Osteoblast (primary cell): ENCODE measurements around the gene CSMD2. TPM values are rescaled to one million over a fixed set of nuclear protein-coding genes. Genes with fewer than 3 reads are reported as not detected.

Experiments
- DNase-seq: peaks from one replicate; pipeline ENCODE4 v3.0.0; 2011; ENCODE audit warnings: low spot score, mixed read lengths; ENCODE audit not compliant: insufficient read length; ENCODE audit errors: missing footprints
- H2AFZ ChIP-seq: 2 replicates; pipeline ENCODE4 v1.6.0; 2011; ENCODE audit warnings: mild to moderate bottlenecking, low read length
- H3K27ac ChIP-seq: 2 replicates; pipeline ENCODE4 v1.5.1; 2011; ENCODE audit warnings: mild to moderate bottlenecking, low read depth, low read length, moderate library complexity
- H3K27me3 ChIP-seq: 2 replicates; pipeline ENCODE4 v1.6.0; 2012; ENCODE audit warnings: mild to moderate bottlenecking, control low read depth, inconsistent platforms, low read length, moderate library complexity; ENCODE audit not compliant: insufficient read depth
- H3K36me3 ChIP-seq: 2 replicates; pipeline ENCODE4 v1.5.1; 2011; ENCODE audit warnings: mild to moderate bottlenecking, low read length, control low read depth, moderate library complexity; ENCODE audit not compliant: insufficient read depth
- H3K4me1 ChIP-seq: 2 replicates; pipeline ENCODE4 v1.5.1; 2011; ENCODE audit warnings: mild to moderate bottlenecking, low read length, control low read depth, moderate library complexity; ENCODE audit not compliant: insufficient read depth
- H3K4me2 ChIP-seq: 2 replicates; pipeline ENCODE4 v1.6.0; 2011; ENCODE audit warnings: mild to moderate bottlenecking, low read length; ENCODE audit not compliant: insufficient read depth
- H3K4me3 ChIP-seq: fragments of 200-600 bp; sonication (generic); 3 replicates; pipeline ENCODE4 v1.5.1; 2012; ENCODE audit warnings: mild to moderate bottlenecking, low read length, inconsistent platforms; ENCODE audit not compliant: insufficient read depth
- H3K79me2 ChIP-seq: 2 replicates; pipeline ENCODE4 v1.6.0; 2012; ENCODE audit warnings: mild to moderate bottlenecking, low read length, control low read depth, inconsistent platforms; ENCODE audit not compliant: insufficient read depth
- H3K9me3 ChIP-seq: 2 replicates; pipeline ENCODE4 v1.5.1; 2011; ENCODE audit warnings: low read depth, low read length, control low read depth
- H4K20me1 ChIP-seq: 2 replicates; pipeline ENCODE4 v1.6.0; 2012; ENCODE audit warnings: mild to moderate bottlenecking, low read length, control low read depth; ENCODE audit not compliant: insufficient read depth
- total RNA-seq: library from RNA; depleted of rRNA; stranded (reverse); fragments of >200 nt; gene quantifications from 2 replicates; pipeline ENCODE4 v1.2.3, GENCODE V29; 2012
- TF ChIP-seq, protein P1 (sequence below): IDR thresholded peaks from 2 replicates; pipeline ENCODE4 v1.5.1; 2011; ENCODE audit warnings: mild to moderate bottlenecking, low read depth, low read length, moderate library complexity; ENCODE audit errors: extremely low read depth

The CSMD2 gene
- total RNA-seq, 1 donor = 0.36 TPM

- Histone ChIP-seq H4K20me1 (no peaks in the 10 kb centered on the region), H3K4me2 (no peak overlapping the region), H3K4me3 (no peak overlapping the region), H3K79me2 (no peaks in the 10 kb centered on the region), H3K9me3 (no peaks in the 10 kb centered on the region), H2AFZ (no peak overlapping the region), H3K4me1 (no peaks in the 10 kb centered on the region), H3K27ac (no peak overlapping the region), H3K36me3 (no peaks in the 10 kb centered on the region), H3K27me3 (no peaks in the 10 kb centered on the region)
- TF ChIP-seq, protein P1, sequence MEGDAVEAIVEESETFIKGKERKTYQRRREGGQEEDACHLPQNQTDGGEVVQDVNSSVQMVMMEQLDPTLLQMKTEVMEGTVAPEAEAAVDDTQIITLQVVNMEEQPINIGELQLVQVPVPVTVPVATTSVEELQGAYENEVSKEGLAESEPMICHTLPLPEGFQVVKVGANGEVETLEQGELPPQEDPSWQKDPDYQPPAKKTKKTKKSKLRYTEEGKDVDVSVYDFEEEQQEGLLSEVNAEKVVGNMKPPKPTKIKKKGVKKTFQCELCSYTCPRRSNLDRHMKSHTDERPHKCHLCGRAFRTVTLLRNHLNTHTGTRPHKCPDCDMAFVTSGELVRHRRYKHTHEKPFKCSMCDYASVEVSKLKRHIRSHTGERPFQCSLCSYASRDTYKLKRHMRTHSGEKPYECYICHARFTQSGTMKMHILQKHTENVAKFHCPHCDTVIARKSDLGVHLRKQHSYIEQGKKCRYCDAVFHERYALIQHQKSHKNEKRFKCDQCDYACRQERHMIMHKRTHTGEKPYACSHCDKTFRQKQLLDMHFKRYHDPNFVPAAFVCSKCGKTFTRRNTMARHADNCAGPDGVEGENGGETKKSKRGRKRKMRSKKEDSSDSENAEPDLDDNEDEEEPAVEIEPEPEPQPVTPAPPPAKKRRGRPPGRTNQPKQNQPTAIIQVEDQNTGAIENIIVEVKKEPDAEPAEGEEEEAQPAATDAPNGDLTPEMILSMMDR = no peak
- DNase-seq = no peak
Observed at GRCh38 chr1:33905241-33905640, 259.8 kb downstream of the CSMD2 start.

GRCh38 chr1:33903210-33903589, 261.8 kb downstream of the CSMD2 start:
- no peak overlapping the region for H2AFZ ChIP-seq

DNA sequence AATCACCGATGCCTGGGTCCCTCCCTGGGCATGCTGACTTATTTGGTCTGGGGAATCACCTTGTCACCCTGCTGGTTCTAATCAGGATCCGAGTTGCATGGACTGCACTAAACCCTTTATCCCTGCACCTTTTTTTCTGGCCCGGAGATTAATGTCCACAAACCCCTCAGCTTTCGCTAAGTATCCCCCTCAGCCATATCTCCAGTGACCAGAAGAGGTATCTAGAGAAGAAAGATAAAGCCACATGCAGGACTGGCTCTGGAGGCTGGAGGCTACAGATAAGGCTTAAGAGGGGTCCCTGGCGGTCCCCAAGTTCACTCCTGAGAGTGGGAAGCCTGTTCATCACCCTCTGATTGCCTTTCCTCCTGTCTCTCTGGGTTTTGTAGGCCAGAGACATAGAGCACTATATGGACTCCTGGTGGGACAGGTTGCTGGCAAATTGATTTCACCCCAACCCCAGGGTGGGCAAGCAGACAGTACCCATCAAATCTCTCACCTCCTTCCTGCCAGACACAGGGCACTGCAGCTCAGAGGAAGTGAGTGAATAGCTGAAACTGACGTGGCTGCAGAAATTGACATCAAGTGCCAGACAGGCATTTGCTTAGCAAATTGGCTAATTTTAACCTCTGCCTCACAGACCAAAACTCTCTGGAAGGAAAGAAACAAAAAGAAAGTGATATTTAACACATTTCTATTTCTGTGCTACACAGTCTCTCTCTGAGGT, 262.4 kb downstream of the CSMD2 start:
- H3K4me2 ChIP-seq = no peak overlapping the region
- no peak overlapping the region for H3K27ac ChIP-seq
- H3K4me3 ChIP-seq = no peak overlapping the region
- no peaks in the 10 kb centered on the region for H3K27me3 ChIP-seq
- no peaks in the 10 kb centered on the region for H3K4me1 ChIP-seq
- no peaks in the 10 kb centered on the region for H4K20me1 ChIP-seq
- TF ChIP-seq, protein P1 = no peak
- peaks cover 2% of the 10 kb centered on the region for H3K9me3 ChIP-seq
- no peaks in the 10 kb centered on the region for H3K36me3 ChIP-seq
- H3K79me2 ChIP-seq = no peaks in the 10 kb centered on the region
- H2AFZ ChIP-seq = no peak overlapping the region
- no peak for DNase-seq

More at GRCh38 chr1:33903210-33903589, 261.8 kb downstream of the CSMD2 start:
- no peaks in the 10 kb centered on the region for H3K79me2 ChIP-seq
- no peaks in the 10 kb centered on the region for H3K36me3 ChIP-seq
- TF ChIP-seq, protein P1 = no peak
- H3K4me2 ChIP-seq = no peak overlapping the region
- no peaks in the 10 kb centered on the region for H3K27me3 ChIP-seq
- DNase-seq = no peak
- peaks cover 2% of the 10 kb centered on the region for H3K9me3 ChIP-seq
- no peak overlapping the region for H3K4me3 ChIP-seq
- H4K20me1 ChIP-seq = no peaks in the 10 kb centered on the region
- H3K4me1 ChIP-seq = no peaks in the 10 kb centered on the region
- H3K27ac ChIP-seq = no peak overlapping the region

DNA sequence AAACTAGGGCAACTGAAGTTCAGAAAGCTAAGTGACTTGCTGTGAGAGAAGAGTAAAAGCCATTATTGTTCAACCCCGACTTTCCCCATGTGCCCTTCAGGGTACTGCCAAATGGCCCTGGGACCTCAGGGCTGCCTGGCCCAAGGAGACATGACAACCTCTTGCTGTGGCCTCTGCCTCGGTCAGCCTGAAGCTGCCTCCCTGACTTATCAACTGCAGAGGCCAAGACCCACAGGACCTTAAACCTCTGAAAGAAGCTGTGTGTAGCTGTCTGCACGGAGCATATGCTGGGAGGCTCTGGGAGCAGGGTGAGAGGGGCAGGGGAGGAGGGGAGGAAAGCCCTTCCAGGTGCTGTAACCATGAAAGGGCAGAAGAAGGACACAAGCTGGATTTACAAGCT, 265.3 kb downstream of the CSMD2 start:
- TF ChIP-seq, protein P1 = no peak
- Histone ChIP-seq H4K20me1 (no peaks in the 10 kb centered on the region), H2AFZ (no peak overlapping the region), H3K4me3 (no peak overlapping the region), H3K79me2 (no peaks in the 10 kb centered on the region), H3K27ac (no peak overlapping the region), H3K4me2 (no peak overlapping the region), H3K4me1 (no peaks in the 10 kb centered on the region), H3K9me3 (peaks cover 2% of the 10 kb centered on the region), H3K27me3 (no peaks in the 10 kb centered on the region), H3K36me3 (no peaks in the 10 kb centered on the region)
- no peak for DNase-seq
